HL-60 (cell line): ENCODE results near the gene WDR5B.

Experiments
- DNase-seq, 2 experiments: peaks; one replicate each; pipeline ENCODE4 v3.0.0-alpha.2; 2010 to 2020; ENCODE audit warnings: low read depth in 1 of 2, low spot score in 1 of 2
- H3K27ac ChIP-seq: fragments of 250-450 bp; sonication (Bioruptor Pico); replicated peaks from 2 replicates; pipeline ENCODE4 v1.5.1; 2020; ENCODE audit warnings: mild to moderate bottlenecking, moderate library complexity
- H3K27me3 ChIP-seq: fragments of 250-450 bp; sonication (Bioruptor Pico); 2 replicates; pipeline ENCODE4 v1.5.1; 2021; ENCODE audit warnings: mild to moderate bottlenecking, moderate library complexity; ENCODE audit not compliant: insufficient read depth, poor library complexity, severe bottlenecking
- H3K4me3 ChIP-seq: replicated peaks from 2 replicates; pipeline ENCODE4 v1.5.1; 2011; ENCODE audit warnings: mild to moderate bottlenecking, control low read depth, low read length; ENCODE audit not compliant: insufficient read depth
- CTCF ChIP-seq: IDR thresholded peaks from one replicate; pipeline ENCODE4 v1.5.1; 2011; ENCODE audit warnings: low read length, control low read depth, inconsistent platforms; ENCODE audit not compliant: insufficient read depth
- GABPA ChIP-seq: IDR thresholded peaks from 2 replicates; pipeline ENCODE4 v1.6.1; 2012; ENCODE audit warnings: low read depth
- POLR2AphosphoS5 ChIP-seq: IDR thresholded peaks from 2 replicates; pipeline ENCODE4 v1.6.1; 2012; ENCODE audit warnings: low read depth
- REST ChIP-seq: IDR thresholded peaks from 2 replicates; pipeline ENCODE4 v1.6.1; 2012; ENCODE audit warnings: low read depth; ENCODE audit not compliant: insufficient replicate concordance
- SPI1 ChIP-seq: IDR thresholded peaks from 2 replicates; pipeline ENCODE4 v1.6.1; 2012; ENCODE audit warnings: low read depth, mild to moderate bottlenecking, borderline replicate concordance

WDR5B gene

GRCh38 chr3:122390665-122391064 lies 25.2 kb downstream of the WDR5B start:
- TF ChIP-seq SPI1: no peak
- TF ChIP-seq REST: no peak
- no peak for TF ChIP-seq CTCF
- no peak for TF ChIP-seq POLR2AphosphoS5
- no peak for TF ChIP-seq GABPA
- DNase-seq: no peak
- Histone ChIP-seq H3K27me3 (no peaks in the 10 kb centered on the region), H3K4me3 (no peak overlapping the region), H3K27ac (no peak overlapping the region)

GRCh38 chr3:122389892-122390291 lies 26.0 kb downstream of the WDR5B start:
- DNase-seq: no peak
- TF ChIP-seq REST (no peak), POLR2AphosphoS5 (no peak), SPI1 (no peak), CTCF (no peak), GABPA (no peak)
- Histone ChIP-seq H3K27me3 (no peaks in the 10 kb centered on the region), H3K4me3 (no peak overlapping the region), H3K27ac (no peak overlapping the region)

- DNase-seq: no peak
- H3K27ac ChIP-seq: no peak overlapping the region
- no peaks in the 10 kb centered on the region for H3K27me3 ChIP-seq
- no peak for TF ChIP-seq SPI1
- no peak for TF ChIP-seq CTCF
- no peak for TF ChIP-seq POLR2AphosphoS5
- TF ChIP-seq GABPA: no peak
- TF ChIP-seq REST: no peak
- H3K4me3 ChIP-seq: no peak overlapping the region
Measured at GRCh38 chr3:122389197-122389596, 26.7 kb downstream of the WDR5B start.
